GM12872 (cell line): ENCODE measurements around the gene CNTN6.

ENCODE experiments used
- TF ChIP-seq, protein P1 (sequence below): IDR thresholded peaks from 3 replicates; pipeline ENCODE4 v1.5.1; 2011; ENCODE audit warnings: low read depth, mild to moderate bottlenecking, low read length, moderate library complexity; ENCODE audit not compliant: insufficient read depth

CNTN6 gene

DNA sequence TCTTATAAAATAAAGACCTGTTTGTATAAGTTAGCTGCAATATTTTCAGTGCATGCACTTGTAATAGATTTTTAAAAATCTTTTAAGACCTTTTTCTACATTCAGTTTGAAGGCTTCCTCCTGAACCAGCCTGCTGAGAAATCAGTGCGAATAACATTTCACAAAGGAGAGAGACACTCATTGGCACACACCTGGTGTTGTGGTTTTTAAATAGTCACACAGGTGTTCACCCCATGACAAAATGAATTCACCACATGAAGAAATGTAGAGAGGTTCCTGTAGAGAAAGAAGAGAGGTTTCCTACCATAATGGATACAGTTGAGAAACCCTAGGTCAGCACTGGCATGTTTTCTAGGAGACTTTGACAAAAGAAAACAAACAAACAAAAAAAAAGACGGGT, 237.3 kb downstream of the CNTN6 start:
- TF ChIP-seq, protein P1, sequence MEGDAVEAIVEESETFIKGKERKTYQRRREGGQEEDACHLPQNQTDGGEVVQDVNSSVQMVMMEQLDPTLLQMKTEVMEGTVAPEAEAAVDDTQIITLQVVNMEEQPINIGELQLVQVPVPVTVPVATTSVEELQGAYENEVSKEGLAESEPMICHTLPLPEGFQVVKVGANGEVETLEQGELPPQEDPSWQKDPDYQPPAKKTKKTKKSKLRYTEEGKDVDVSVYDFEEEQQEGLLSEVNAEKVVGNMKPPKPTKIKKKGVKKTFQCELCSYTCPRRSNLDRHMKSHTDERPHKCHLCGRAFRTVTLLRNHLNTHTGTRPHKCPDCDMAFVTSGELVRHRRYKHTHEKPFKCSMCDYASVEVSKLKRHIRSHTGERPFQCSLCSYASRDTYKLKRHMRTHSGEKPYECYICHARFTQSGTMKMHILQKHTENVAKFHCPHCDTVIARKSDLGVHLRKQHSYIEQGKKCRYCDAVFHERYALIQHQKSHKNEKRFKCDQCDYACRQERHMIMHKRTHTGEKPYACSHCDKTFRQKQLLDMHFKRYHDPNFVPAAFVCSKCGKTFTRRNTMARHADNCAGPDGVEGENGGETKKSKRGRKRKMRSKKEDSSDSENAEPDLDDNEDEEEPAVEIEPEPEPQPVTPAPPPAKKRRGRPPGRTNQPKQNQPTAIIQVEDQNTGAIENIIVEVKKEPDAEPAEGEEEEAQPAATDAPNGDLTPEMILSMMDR = no peak

DNA sequence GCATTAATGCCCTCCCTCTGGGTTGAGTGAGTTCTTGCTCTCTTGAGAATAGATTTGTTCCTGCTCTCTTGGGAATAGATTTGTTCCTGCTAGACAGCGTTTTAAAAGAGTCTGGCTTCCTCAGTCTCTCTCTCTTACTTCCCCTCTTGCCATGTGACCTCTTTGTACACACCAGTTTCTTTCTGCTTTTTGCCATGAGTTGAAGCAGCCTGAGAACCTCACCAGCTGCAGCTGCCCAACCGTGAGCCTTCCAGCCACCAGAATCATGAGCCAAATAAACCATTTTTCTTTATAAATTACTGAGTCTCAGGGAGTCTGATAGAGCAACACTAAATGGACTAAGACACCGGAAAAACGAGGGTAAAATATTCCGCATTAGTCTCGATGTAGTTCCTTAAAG, 253.6 kb downstream of the CNTN6 start:
- TF ChIP-seq, protein P1 = no peak

DNA sequence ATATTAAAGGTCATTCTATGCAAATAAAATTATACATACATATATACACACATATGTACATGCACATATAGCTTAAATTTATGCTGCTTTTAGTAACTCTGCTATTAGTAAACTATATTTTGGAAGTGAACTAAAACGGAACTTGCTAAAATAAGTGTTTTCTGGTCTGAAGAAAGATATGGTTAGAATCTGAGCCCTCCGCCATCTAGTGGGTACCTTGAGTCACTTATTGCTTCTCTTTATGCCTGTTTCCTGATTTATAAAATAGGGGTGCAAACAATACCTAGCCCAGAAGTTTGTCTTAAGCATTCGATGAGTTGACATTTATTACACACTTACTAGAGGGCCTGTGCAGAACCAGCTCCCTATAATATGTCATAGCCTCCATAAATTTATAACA, 255.7 kb downstream of the CNTN6 start:
- TF ChIP-seq, protein P1 = no peak

DNA sequence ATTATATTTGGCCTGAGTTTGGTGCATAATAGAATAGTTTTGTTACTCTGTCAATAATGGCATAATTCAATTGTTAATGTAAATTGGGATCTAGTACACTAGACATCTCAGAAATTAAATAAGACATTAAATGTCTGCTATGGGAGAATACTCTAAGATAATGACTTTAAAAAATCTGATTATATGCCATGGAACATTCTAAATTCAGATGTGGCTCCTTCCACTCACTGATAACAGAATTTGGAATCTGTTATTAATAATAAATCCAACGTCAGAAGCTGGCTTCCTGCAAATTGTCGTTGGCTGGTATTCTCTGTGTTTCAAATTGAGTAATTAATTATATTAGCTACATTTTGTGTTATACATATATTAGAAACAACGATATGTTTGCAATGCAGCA, 258.1 kb downstream of the CNTN6 start:
- TF ChIP-seq, protein P1 = no peak

DNA sequence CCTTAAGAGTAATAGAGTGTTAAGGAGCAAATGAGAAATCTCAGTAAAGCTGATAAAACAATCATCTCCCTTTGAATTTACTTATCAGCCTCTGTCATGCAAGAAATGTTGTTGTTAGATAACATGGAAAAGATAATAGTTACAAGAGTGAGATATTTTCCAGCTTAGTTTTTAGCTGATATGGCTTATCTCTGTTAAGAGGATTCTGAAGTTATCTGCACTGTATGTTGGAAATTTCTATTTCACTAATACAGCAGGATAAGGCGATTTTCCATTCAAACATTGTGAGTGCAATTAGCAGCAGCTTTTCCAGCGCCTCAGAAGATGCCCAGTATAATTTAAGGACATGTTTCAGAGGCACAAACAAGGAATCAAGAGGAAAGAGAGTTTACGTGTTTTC, 262.9 kb downstream of the CNTN6 start:
- TF ChIP-seq, protein P1 = no peak

DNA sequence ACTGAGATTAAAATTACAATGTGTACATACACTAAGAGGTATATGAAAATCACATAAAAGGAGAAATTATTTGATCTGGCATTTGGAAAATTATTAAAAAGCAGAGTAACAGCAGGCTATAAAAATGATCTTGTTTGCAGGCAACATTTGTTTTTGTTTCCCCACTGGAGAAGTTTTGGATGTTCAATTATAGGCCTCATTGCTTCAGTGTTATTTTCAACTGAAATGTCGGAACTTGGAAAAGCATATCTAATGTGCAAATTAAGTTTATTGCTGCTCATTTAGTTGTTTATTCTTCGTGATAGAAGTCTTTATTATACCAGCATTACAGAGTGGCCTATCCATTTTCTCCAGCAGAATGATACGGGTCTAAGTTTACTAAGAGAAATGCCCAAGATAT, 263.3 kb downstream of the CNTN6 start:
- TF ChIP-seq, protein P1 = no peak

DNA sequence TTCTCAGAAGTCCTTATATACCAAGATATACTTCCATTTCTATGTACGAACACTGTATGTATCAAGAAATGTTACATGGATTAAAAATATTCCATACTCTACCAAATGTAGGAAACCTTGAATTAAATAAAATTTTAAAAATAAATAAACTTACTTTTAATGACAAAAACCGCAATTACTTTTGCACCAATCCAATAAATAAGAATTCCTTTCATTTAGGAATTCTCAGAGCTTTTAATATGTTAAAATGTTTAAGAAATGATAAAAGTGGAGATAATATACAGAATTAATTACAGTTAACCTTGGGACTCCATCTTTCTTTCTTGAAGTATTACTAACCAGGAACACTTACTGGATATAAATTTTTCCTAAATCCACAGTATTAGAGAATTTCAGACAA, 272.7 kb downstream of the CNTN6 start:
- TF ChIP-seq, protein P1 = no peak

DNA sequence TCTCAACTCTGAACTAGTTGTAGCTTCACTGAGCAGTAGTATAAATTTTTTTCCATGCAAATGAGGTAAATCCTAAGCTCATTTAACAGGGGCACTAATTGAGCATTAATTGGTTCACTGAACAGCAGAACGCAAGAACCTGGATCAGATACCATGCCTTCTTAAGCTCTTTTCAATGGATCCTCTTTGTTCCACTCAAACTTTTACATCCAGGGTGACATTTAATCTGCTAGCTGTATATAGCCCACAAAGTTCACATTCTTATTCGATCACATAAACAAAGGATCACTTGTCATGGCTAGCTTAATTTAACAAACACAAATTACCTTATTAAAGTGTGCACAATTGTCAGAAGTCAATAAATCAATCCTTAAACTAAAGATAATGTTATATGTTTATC, 281.6 kb downstream of the CNTN6 start:
- TF ChIP-seq, protein P1 = no peak
